Occipital lobe (tissue), 2 donors: ENCODE data around the gene LOXL1. TPM values are rescaled to one million over a fixed set of nuclear protein-coding genes. Genes with fewer than 3 reads are reported as not detected.
"Not testable (repeated sequence)": the region's sequence is repeated elsewhere in the genome, so short reads cannot be mapped to it uniquely, and the experiment has no call there.

Experiments
- DNase-seq: peaks from one replicate; lab custom pipeline; 2025; lab: John Stamatoyannopoulos, UW
- total RNA-seq: library from RNA; depleted of rRNA; stranded (reverse); fragments of >200 nt; gene quantifications from one replicate; pipeline ENCODE4 v1.2.3, GENCODE V29; 2014

Gene LOXL1
- total RNA-seq, 1 donor from 2014 or later, result 3.4 TPM

GRCh38 chr15:73973683-73974200 lies 47.5 kb downstream of the LOXL1 start:
- not testable (repeated sequence) for DNase-seq

DNA sequence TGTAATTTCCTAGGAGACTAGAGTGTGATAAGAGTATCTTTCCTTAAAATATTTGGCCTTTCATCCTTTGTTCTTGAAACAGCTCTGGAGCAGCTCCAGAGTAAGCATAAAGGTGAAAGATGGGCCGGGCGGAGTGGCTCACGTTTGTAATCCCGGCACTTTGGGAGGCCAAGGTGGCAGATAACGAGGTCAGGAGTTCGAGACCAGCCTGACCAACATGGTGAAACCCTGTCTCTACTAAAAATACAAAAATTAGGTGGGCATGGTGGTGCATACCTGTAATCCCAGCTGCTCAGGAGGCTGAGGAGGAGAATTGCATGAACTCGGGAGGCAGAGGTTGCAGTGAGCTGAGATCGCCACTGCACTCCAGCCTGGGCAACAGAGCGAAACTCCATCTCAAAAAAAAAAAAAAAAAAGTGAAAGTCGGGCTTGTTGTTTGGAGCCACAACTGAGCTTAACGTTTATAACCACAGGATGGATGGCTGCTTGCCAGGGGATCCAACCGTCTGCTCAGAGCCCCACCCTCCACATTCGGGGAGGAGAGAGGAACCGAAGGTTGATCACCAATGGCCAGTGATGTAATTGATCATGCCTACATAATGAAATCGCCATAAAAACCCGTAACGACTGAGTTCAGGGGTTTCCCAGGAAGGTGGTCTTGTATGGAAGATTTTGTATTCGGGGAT lies 49.3 kb downstream of the LOXL1 start:
- DNase-seq, result not testable (repeated sequence)

- no peak for DNase-seq
Observed at GRCh38 chr15:73978896-73979295, 52.6 kb downstream of the LOXL1 start.

DNA sequence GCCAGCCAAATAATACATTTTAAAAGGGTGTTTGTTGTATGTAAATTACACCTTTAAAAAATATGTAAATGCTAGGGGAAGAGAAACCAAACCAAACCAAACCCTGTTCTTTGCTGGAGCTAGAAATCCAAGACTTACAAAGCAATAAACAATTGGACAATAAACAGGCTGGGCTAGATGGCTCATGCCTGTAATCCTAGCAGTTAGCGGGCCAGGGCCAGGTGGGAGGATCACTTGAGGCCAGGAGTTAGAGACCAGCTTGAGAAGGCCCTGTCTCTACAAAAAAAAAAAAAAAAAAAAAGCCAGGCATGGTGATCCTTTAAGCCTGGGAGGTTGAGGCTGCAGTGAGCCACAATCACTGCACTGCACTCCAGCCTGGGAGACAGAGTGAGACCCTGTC lies 53.4 kb downstream of the LOXL1 start:
- DNase-seq, result no peak

- DNase-seq, result no peak
Observed at GRCh38 chr15:73981761-73982221, 55.5 kb downstream of the LOXL1 start.

- no peak for DNase-seq
Observed at GRCh38 chr15:73982222-73982962, 56.1 kb downstream of the LOXL1 start.

DNA sequence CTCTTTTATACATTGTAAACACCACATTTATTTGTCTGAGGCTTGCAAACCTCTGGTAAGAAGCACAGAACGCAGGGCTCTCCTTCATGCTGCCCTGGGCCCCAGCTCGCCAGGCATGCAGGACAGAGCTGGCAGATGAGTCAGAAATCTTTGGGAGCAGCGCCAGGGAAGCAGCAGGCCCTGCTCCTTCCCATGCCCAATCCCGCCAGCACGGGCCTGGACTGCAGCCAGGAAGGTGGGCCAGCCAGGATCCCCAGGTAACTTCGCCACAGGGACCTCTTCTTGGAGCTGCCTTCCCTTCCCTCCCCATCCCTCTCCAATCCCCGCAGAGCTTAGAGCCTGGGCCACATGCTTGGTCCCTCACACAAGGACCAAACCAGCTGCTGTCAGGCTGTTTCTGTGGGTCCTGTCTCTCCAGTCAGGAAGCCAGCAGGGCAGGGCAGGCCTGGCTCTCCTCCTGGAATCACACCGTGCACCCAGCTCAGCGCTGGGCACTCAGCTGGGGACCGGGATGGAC lies 57.0 kb downstream of the LOXL1 start:
- peak; percentile 26 for DNase-seq

- DNase-seq, result no peak
Observed at GRCh38 chr15:73983773-73984172, 57.5 kb downstream of the LOXL1 start.

DNA sequence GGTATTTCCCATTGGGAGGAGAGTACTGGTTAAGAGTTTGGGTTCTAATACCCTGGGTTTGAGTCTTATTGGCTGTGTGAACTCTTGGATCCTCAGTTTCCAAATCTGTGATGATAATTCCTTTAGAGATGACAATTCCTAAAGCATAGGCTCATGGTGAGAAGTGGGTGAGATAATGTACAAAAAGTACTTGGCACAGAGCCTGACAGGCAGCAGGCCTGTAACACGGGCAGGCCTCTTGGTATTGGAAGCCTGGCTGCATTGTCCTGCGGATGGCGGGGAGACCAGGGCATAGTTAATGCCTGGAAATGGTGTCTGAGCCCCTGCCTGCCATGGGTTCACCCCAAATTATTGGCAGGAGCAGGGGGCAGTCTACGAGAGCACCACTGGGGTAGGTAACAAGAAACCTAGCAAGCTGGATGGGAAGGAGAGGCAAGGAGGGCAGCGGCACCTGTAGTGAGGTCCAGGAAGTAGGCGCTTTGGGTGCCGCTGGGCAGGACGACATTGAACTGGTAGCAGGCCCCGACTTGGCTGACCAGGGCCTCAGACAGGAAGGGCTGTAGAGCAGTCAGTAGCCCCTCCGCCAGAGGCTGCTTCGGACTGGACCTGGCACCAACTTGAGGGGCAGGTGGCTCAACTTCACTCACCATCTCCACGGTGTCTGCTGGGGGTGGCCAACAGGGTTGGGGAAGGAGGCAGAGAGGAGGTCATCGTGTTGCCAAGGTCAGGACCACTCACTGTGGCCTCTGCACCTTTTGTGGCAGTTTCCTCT lies 58.1 kb downstream of the LOXL1 start:
- no peak for DNase-seq

- no peak for DNase-seq
Observed at GRCh38 chr15:73985101-73985873, 59.0 kb downstream of the LOXL1 start.

GRCh38 chr15:73986055-73986775 lies 60.0 kb downstream of the LOXL1 start:
- no peak for DNase-seq

GRCh38 chr15:73986776-73987056 lies 60.5 kb downstream of the LOXL1 start:
- DNase-seq, result no peak

DNA sequence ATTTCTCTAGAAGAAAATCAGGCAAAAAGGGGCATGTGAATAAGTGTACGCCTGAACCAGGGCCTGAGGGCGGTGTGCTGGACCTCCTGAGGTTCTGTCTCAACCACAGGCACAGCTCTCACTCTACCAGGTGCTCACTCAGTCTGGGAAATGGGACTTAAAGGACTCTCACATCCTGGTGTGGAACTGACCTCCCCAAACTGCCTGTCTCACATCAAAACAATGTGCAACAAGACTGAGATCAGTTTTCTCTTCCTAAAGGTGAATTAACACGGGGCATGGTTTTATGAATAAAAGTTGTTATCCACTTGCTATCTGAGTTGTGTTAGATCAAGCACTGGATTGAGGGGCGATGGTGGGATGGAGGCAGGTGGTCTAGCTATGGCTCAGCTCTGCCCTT lies 61.0 kb downstream of the LOXL1 start:
- no peak for DNase-seq

GRCh38 chr15:73987681-73988444 lies 61.6 kb downstream of the LOXL1 start:
- DNase-seq, result no peak

- DNase-seq, result no peak
Observed at GRCh38 chr15:73988445-73988969, 62.2 kb downstream of the LOXL1 start.

DNA sequence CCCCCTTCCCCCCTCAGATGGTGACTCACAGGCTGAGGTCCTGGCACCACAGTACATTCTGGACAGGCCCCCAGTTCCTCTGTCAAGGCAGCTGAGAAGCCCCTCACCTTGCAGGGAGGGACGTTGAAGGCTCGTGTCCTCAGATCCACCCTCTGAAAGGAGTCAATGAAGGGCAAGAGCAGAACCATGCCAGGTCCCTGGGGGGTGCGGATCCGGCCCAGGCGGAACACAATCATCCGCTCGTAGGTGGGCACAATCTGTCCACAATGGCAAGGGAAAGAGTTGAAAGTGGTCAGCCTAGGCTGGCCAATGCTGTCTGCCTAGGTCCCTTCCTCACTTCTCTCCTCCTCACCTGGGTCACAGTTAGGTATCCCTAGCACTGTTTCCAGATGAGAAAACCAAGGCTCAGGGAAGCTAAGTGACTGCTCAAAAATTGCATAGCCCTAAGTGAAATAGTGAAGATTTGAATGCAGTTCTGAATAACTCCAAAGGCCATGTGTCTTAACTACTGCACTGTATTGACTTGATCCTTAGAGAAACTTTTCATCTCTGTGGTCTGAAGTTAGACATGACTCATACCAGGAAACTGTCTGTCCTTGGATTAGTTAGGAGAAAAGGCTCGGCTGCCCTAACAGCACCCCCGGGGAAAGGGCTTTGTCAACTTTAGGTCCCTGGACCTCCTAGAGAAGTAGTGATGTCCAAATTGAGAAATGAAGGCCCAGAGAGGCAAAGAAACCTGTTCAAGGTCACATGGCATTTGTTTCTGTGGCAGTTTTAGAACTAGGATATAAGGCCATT lies 62.9 kb downstream of the LOXL1 start:
- no peak for DNase-seq

- no peak for DNase-seq
Observed at GRCh38 chr15:73990250-73991005, 64.2 kb downstream of the LOXL1 start.

GRCh38 chr15:73991260-73991659 lies 65.0 kb downstream of the LOXL1 start:
- peak; percentile 33 for DNase-seq
